Retinal pigment epithelial cell (primary cell): ENCODE results near the gene FAAH2.
"Not testable (repeated sequence)": the region's sequence is repeated elsewhere in the genome, so short reads cannot be mapped to it uniquely, and the experiment has no call there.

Experiments used
- DNase-seq: peaks from one replicate; pipeline ENCODE4 v3.0.0-alpha.2; 2010; ENCODE audit warnings: low read depth
- H3K4me3 ChIP-seq: 2 replicates; pipeline ENCODE4 v1.5.1; 2011; ENCODE audit warnings: mild to moderate bottlenecking, low read length, control low read depth, moderate library complexity
- TF ChIP-seq, protein P1 (sequence below): conservative IDR thresholded peaks from 2 replicates; pipeline ENCODE4 v1.5.1; 2011; ENCODE audit warnings: low read depth, low read length, control low read depth, inconsistent platforms

FAAH2 gene

GRCh38 chrX:57313583-57314215 is 27.2 kb downstream of the FAAH2 start:
- no peak for DNase-seq
- no peak overlapping the region for H3K4me3 ChIP-seq
- TF ChIP-seq, protein P1, sequence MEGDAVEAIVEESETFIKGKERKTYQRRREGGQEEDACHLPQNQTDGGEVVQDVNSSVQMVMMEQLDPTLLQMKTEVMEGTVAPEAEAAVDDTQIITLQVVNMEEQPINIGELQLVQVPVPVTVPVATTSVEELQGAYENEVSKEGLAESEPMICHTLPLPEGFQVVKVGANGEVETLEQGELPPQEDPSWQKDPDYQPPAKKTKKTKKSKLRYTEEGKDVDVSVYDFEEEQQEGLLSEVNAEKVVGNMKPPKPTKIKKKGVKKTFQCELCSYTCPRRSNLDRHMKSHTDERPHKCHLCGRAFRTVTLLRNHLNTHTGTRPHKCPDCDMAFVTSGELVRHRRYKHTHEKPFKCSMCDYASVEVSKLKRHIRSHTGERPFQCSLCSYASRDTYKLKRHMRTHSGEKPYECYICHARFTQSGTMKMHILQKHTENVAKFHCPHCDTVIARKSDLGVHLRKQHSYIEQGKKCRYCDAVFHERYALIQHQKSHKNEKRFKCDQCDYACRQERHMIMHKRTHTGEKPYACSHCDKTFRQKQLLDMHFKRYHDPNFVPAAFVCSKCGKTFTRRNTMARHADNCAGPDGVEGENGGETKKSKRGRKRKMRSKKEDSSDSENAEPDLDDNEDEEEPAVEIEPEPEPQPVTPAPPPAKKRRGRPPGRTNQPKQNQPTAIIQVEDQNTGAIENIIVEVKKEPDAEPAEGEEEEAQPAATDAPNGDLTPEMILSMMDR: no peak

- no peak overlapping the region for H3K4me3 ChIP-seq
- TF ChIP-seq, protein P1: no peak
- no peak for DNase-seq
Measured at GRCh38 chrX:57329008-57329407, 42.5 kb downstream of the FAAH2 start.

- DNase-seq, H3K4me3 ChIP-seq: not testable (repeated sequence)
Measured at GRCh38 chrX:57335790-57336189, 49.3 kb downstream of the FAAH2 start.

DNA sequence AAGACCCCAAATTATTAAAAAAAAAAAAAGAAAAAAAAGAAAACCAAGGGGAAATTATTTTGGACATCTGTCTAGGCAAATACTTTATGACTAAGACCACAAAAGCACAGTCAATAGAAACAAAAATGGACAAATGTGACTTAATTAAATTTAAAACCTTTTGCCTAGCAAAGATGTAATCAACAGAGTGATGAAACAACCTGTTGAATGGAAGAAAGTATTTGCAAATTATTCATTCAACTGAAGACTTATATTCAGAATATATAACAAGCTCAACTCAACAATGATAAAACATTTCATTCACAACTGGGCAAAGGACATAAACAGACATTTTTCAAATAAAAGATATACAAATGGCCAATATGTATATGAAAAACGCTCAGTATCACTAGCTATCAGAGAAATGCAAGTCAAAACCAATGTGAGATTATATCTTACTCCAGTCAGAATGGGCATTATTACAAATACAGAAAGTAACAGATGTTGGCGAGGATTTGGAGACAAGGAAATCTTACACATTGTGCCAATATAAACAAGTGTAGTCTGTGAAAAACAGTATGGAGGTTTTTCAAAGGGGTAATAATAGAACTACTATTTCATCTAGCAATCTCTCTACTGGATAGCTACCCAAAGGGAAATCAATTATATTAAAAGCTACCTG is 67.1 kb downstream of the FAAH2 start:
- no peak overlapping the region for H3K4me3 ChIP-seq
- no peak for DNase-seq
- TF ChIP-seq, protein P1: no peak

DNA sequence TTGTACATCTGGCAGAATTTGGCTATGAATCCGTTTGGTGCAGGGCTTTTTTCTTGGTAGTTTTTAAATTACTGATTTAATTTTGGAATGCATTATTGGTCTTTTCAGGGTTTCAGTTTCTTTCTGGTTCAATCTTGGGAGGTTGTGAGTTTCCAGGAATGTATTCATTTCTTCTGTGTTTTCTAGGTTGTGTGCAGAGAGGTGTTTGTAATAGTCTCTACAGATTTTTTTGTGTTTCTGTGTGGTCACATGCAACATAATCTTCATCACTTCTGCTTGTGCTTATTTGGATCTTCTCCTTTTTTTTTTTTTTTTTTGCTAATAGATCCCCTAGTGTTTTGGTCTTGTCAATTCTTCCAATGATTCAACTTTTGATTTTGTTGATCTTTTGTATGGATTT is 77.6 kb downstream of the FAAH2 start:
- no peak overlapping the region for H3K4me3 ChIP-seq
- DNase-seq: no peak
- TF ChIP-seq, protein P1: no peak

GRCh38 chrX:57366430-57366829 is 79.9 kb downstream of the FAAH2 start:
- no peak for DNase-seq
- TF ChIP-seq, protein P1: no peak
- H3K4me3 ChIP-seq: no peak overlapping the region

DNA sequence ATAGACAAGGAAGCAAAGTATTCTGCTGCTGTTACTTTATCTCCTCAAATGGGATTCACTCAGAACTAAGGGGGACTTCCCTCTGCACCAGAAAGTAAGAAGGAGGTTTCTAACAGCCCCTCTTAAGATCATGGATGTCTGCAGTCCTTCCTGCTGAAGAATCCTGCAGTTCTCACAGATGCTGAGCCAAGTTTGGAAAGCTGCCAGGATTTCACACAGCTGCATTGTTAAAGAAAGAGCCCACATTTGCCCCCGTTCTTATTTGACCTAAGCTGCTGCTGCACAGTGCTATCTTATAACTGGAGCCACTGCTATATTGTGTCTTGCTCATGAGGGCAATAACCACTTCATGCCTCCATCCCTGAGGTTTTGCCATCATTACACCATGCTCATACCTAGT is 81.1 kb downstream of the FAAH2 start:
- no peak overlapping the region for H3K4me3 ChIP-seq
- TF ChIP-seq, protein P1: no peak
- DNase-seq: no peak

DNA sequence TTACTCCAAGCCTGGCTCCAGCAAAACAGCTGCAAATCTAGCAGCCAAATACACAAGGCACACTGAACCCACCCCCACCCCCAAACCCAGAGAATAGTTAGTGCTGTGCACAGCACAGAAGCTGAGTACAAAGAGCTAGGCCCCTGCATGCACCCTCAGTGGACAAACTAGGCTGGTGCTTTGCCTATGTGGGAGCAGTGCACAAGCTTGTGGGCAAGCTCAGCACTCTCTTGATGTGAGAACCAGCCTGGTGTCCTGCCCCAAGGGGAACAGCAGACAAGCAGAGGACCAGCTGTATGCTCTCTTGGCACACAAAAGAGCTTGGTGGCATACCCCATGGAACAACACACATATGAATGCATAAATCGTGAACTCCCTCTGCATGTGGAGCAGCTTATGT is 81.7 kb downstream of the FAAH2 start:
- TF ChIP-seq, protein P1: no peak
- H3K4me3 ChIP-seq: no peak overlapping the region
- no peak for DNase-seq
